ENCODE results near the gene COMMD1. TPM values are rescaled to one million over a fixed set of nuclear protein-coding genes. Genes with fewer than 3 reads are reported as not detected.

The COMMD1 gene
- polyA plus RNA-seq, 1 donor from 2014 or later: 69.1 TPM

DNA sequence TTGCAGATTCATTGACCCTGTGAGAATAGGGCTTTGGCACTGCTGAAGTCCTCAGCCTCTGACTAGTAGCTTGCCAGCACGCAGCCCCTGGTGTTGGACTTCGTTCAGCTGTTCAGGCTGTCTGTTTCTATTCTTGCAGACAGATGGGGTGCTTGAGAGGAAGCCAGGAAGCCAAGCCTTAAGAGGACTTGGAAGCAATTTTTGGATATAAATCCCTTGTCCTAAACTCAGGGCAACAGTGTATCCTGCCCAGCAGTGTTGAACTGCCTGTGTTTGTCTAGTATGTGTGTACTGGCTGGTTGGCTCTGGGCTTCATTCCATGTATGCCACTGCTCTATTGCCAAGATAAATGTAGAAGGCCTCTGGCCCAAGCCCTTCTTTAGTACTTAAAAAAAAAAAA is 108.6 kb downstream of the COMMD1 start (continued):
- TF ChIP-seq EZH2 (IDR thresholded peaks at IDR 0.05; ENCODE audit: borderline replicate concordance, insufficient read depth, low read length, poor library complexity, severe bottlenecking) (no peak), RAD21 (conservative IDR thresholded peaks at IDR 0.05) (no peak), TAF1 (IDR thresholded peaks at IDR 0.05; ENCODE audit: low read depth) (no peak)

DNA sequence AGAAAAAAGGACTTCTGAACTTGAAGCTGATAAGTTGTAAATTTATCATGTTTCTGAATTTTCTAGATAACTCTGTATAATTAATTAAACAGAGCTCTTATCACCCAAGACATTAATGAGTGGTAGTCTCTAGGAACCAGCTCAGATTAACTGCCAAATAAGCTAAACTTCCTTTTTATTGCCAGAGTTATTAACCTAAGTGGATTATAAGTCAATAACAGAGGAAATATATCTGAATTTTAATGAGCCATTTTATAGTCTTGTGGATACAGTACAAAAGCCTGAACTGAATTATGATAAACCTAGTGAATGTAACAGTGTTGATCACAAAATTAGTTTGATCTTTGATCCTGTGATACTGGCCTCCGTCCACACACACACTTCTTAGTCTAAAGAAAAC is 111.5 kb downstream of the COMMD1 start:
- H3K9ac ChIP-seq (ENCODE audit: low read length): no peak overlapping the region
- H3K79me2 ChIP-seq (replicated peaks; ENCODE audit: insufficient read depth, low read length): no peaks in the 10 kb centered on the region
- no peaks in the 10 kb centered on the region for H4K20me1 ChIP-seq (ENCODE audit: insufficient read depth)
- no peak overlapping the region for H3K4me3 ChIP-seq (ENCODE audit: low read length)
- H3K27me3 ChIP-seq (ENCODE audit: insufficient read depth, low read depth, low read length): no peaks in the 10 kb centered on the region
- no peak overlapping the region for H3K27ac ChIP-seq (ENCODE audit: low read length)
- TF ChIP-seq EZH2 (IDR thresholded peaks at IDR 0.05; ENCODE audit: borderline replicate concordance, insufficient read depth, low read length, poor library complexity, severe bottlenecking): no peak
- TF ChIP-seq, protein P1, sequence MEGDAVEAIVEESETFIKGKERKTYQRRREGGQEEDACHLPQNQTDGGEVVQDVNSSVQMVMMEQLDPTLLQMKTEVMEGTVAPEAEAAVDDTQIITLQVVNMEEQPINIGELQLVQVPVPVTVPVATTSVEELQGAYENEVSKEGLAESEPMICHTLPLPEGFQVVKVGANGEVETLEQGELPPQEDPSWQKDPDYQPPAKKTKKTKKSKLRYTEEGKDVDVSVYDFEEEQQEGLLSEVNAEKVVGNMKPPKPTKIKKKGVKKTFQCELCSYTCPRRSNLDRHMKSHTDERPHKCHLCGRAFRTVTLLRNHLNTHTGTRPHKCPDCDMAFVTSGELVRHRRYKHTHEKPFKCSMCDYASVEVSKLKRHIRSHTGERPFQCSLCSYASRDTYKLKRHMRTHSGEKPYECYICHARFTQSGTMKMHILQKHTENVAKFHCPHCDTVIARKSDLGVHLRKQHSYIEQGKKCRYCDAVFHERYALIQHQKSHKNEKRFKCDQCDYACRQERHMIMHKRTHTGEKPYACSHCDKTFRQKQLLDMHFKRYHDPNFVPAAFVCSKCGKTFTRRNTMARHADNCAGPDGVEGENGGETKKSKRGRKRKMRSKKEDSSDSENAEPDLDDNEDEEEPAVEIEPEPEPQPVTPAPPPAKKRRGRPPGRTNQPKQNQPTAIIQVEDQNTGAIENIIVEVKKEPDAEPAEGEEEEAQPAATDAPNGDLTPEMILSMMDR (IDR thresholded peaks at IDR 0.05; ENCODE audit: poor library complexity, severe bottlenecking): no peak
- TF ChIP-seq SMC3 (conservative IDR thresholded peaks at IDR 0.05; ENCODE audit: poor library complexity): no peak
- no peak for TF ChIP-seq EP300 (conservative IDR thresholded peaks at IDR 0.05; ENCODE audit: poor library complexity, severe bottlenecking)
- no peak for TF ChIP-seq MXI1 (conservative IDR thresholded peaks at IDR 0.05; ENCODE audit: poor library complexity, severe bottlenecking)
- no peak for TF ChIP-seq RAD21 (conservative IDR thresholded peaks at IDR 0.05)
- TF ChIP-seq, protein P2, sequence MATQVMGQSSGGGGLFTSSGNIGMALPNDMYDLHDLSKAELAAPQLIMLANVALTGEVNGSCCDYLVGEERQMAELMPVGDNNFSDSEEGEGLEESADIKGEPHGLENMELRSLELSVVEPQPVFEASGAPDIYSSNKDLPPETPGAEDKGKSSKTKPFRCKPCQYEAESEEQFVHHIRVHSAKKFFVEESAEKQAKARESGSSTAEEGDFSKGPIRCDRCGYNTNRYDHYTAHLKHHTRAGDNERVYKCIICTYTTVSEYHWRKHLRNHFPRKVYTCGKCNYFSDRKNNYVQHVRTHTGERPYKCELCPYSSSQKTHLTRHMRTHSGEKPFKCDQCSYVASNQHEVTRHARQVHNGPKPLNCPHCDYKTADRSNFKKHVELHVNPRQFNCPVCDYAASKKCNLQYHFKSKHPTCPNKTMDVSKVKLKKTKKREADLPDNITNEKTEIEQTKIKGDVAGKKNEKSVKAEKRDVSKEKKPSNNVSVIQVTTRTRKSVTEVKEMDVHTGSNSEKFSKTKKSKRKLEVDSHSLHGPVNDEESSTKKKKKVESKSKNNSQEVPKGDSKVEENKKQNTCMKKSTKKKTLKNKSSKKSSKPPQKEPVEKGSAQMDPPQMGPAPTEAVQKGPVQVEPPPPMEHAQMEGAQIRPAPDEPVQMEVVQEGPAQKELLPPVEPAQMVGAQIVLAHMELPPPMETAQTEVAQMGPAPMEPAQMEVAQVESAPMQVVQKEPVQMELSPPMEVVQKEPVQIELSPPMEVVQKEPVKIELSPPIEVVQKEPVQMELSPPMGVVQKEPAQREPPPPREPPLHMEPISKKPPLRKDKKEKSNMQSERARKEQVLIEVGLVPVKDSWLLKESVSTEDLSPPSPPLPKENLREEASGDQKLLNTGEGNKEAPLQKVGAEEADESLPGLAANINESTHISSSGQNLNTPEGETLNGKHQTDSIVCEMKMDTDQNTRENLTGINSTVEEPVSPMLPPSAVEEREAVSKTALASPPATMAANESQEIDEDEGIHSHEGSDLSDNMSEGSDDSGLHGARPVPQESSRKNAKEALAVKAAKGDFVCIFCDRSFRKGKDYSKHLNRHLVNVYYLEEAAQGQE (IDR thresholded peaks at IDR 0.05; ENCODE audit: borderline replicate concordance): no peak
- no peak for TF ChIP-seq TAF1 (IDR thresholded peaks at IDR 0.05; ENCODE audit: low read depth)
- no peak for TF ChIP-seq POLR2AphosphoS5 (IDR thresholded peaks at IDR 0.05)
- H3F3A ChIP-seq (ENCODE audit: insufficient read depth, low read length, poor library complexity, severe bottlenecking): no peaks in the 10 kb centered on the region
- no peaks in the 10 kb centered on the region for H3K36me3 ChIP-seq (ENCODE audit: insufficient read depth, low read length)
- no peak overlapping the region for H3K4me2 ChIP-seq (ENCODE audit: low read length)
- H3K9me2 ChIP-seq (ENCODE audit: insufficient read depth, low read length): no peaks in the 10 kb centered on the region
- no peaks in the 10 kb centered on the region for H3K9me3 ChIP-seq (ENCODE audit: low read length)
- no peak overlapping the region for H2AFZ ChIP-seq (ENCODE audit: low read depth, low read length)

DNA sequence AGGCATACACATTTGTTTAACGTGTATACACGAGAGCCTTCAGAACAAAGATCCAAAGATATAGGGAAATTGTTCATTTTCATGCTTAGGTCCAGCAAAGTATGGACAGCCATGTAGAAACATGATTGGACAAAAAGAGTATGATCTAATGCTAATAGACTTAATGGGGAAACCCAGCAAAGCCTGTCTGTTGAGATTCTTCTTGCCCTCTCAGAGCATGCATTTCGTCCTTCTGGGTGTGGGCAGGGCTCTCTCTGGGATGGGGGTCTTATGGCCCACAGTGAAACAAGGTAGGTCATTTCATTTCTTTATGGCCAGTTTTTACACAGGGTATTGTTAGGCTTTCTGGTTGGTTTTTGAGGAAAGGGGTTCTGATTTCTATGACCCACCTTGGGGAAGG is 124.4 kb downstream of the COMMD1 start:
- H2AFZ ChIP-seq (ENCODE audit: low read depth, low read length): no peak overlapping the region
- no peaks in the 10 kb centered on the region for H3F3A ChIP-seq (ENCODE audit: insufficient read depth, low read length, poor library complexity, severe bottlenecking)
- no peaks in the 10 kb centered on the region for H3K79me2 ChIP-seq (replicated peaks; ENCODE audit: insufficient read depth, low read length)
- no peak overlapping the region for H3K9ac ChIP-seq (ENCODE audit: low read length)
- no peaks in the 10 kb centered on the region for H3K36me3 ChIP-seq (ENCODE audit: insufficient read depth, low read length)
- H3K9me3 ChIP-seq (ENCODE audit: low read length): no peaks in the 10 kb centered on the region
- TF ChIP-seq MXI1 (conservative IDR thresholded peaks at IDR 0.05; ENCODE audit: poor library complexity, severe bottlenecking) (no peak), TAF1 (IDR thresholded peaks at IDR 0.05; ENCODE audit: low read depth) (no peak), POLR2AphosphoS5 (IDR thresholded peaks at IDR 0.05) (no peak), EZH2 (IDR thresholded peaks at IDR 0.05; ENCODE audit: borderline replicate concordance, insufficient read depth, low read length, poor library complexity, severe bottlenecking) (no peak), SMC3 (conservative IDR thresholded peaks at IDR 0.05; ENCODE audit: poor library complexity) (no peak), RAD21 (conservative IDR thresholded peaks at IDR 0.05) (no peak), EP300 (conservative IDR thresholded peaks at IDR 0.05; ENCODE audit: poor library complexity, severe bottlenecking) (no peak)
- TF ChIP-seq, protein P1 (IDR thresholded peaks at IDR 0.05; ENCODE audit: poor library complexity, severe bottlenecking): no peak
- TF ChIP-seq, protein P2 (IDR thresholded peaks at IDR 0.05; ENCODE audit: borderline replicate concordance): no peak
- H3K27me3 ChIP-seq (ENCODE audit: insufficient read depth, low read depth, low read length): no peaks in the 10 kb centered on the region
- no peak overlapping the region for H3K4me3 ChIP-seq (ENCODE audit: low read length)
- no peak overlapping the region for H3K27ac ChIP-seq (ENCODE audit: low read length)
- H3K9me2 ChIP-seq (ENCODE audit: insufficient read depth, low read length): no peaks in the 10 kb centered on the region
- no peaks in the 10 kb centered on the region for H4K20me1 ChIP-seq (ENCODE audit: insufficient read depth)
- no peak overlapping the region for H3K4me2 ChIP-seq (ENCODE audit: low read length)
